ENCODE results near the gene MAN2A1. TPM values are rescaled to one million over a fixed set of nuclear protein-coding genes. Genes with fewer than 3 reads are reported as not detected.

MAN2A1 gene
- total and polyA plus RNA-seq, 5 donors = 2.9 to 10.1 (median 9.5) TPM

DNA sequence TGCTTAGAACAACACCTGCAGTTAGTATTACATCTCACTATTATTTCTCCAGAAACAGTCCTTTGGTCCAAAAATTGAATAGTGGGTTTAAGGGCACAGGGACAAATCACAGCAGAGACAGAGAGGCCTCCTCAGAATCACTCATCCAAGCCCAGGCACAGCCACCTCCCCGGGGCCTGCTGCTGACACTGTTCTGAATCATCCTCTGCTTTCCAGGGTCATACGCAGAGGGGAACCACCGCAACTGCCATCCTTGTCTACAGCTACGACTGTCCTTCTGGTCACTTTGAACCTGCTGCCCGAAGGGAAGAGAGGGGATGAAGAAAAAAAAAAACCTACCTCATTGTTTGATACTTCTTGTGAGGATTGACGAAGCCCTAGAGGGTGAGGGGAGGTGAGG, 35.3 kb upstream of the MAN2A1 start:
- DNase-seq (no peak), ATAC-seq (no peak)
- Histone ChIP-seq H3K4me3 (ENCODE audit: low read length) (no peak overlapping the region), H3K9me3 (ENCODE audit: control insufficient read depth, low read length) (no peaks in the 10 kb centered on the region), H3K4me1 (ENCODE audit: control insufficient read depth, insufficient read depth, low read length) (no peaks in the 10 kb centered on the region), H3K27ac (ENCODE audit: low read length) (no peak overlapping the region), H3K27me3 (ENCODE audit: control insufficient read depth, insufficient read depth) (no peaks in the 10 kb centered on the region)
- 91% methylated on average over 6 of the region's 6 CpGs for WGBS
- intact Hi-C loops (cut with DNase I) = no loop called here

DNA sequence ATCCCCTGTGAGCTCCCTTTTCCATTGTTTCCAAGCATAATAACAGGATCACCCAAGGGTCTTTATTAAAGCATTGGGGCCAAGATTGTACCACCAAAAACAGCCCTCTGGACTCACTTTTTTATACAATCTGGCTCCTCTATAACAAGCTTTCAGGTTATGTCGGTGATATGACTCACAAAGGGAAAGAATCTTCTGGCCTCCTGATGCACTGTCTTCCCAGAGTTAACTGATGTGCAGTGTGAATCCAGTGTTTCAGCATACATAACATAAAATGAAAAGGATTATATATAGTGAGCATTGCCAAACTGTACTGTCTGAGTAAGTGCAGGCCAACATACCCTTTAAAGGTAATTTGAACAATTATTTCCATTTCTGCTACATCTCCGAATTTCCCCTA, 33.9 kb upstream of the MAN2A1 start:
- Histone ChIP-seq H3K27me3 (ENCODE audit: control insufficient read depth, insufficient read depth) (no peaks in the 10 kb centered on the region), H3K4me1 (ENCODE audit: control insufficient read depth, insufficient read depth, low read length) (no peaks in the 10 kb centered on the region), H3K27ac (ENCODE audit: low read length) (no peak overlapping the region), H3K9me3 (ENCODE audit: control insufficient read depth, low read length) (no peaks in the 10 kb centered on the region), H3K4me3 (ENCODE audit: low read length) (no peak overlapping the region)
- no peak for ATAC-seq
- DNase-seq = no peak
- 89% methylated on average over 2 of the region's 2 CpGs for WGBS
- intact Hi-C loops (cut with DNase I) = no loop called here

DNA sequence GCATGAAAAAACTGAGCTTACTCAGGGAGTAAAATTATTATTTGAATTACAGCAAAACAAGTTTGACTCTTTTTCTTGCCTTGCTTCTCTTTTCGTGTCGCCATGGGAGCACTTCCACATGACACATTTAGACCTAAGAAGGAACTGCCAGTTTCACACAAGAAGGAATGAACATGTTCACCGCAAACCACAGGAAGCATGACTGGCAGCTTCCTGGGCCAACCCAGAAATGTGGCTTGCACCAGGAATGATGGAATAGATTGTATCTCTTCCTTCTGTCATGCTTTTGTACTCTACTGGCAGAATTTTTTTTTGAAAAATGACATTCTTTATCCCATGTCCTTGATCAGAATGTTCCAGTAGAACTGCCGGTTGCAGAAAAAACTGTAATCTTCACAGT, 32.9 kb upstream of the MAN2A1 start:
- H3K4me1 ChIP-seq (ENCODE audit: control insufficient read depth, insufficient read depth, low read length) = no peaks in the 10 kb centered on the region
- H3K27ac ChIP-seq (ENCODE audit: low read length) = no peak overlapping the region
- peak; percentile 26 to 69 (median 43) for DNase-seq
- 69% methylated on average over 4 of the region's 4 CpGs for WGBS
- ATAC-seq = peak; percentile 54 to 73
- H3K9me3 ChIP-seq (ENCODE audit: control insufficient read depth, low read length) = no peaks in the 10 kb centered on the region
- intact Hi-C loops (cut with DNase I) = no loop called here
- no peaks in the 10 kb centered on the region for H3K27me3 ChIP-seq (ENCODE audit: control insufficient read depth, insufficient read depth)
- no peak overlapping the region for H3K4me3 ChIP-seq (ENCODE audit: low read length)

DNA sequence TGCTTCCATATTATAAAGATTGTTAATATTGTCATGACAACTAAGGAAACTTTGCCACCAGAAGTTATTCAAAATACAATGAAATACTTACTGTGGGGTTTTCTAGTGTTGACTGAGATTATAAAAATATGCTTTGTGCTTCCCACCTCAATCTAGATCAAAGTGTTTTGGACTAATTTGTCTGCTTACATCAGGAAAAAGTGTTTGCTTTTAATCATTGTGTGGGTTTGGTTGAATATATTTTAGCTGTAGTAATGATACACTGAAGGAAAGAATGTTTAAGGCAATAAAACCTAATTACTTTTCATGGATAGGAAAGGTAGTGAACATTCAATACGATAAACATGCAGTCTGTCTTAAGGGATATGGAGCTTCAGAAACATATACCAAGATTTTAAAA, 29.8 kb upstream of the MAN2A1 start:
- no peaks in the 10 kb centered on the region for H3K9me3 ChIP-seq (ENCODE audit: control insufficient read depth, low read length)
- no peak for DNase-seq
- no peaks in the 10 kb centered on the region for H3K4me1 ChIP-seq (ENCODE audit: control insufficient read depth, insufficient read depth, low read length)
- H3K4me3 ChIP-seq (ENCODE audit: low read length) = no peak overlapping the region
- intact Hi-C loops (cut with DNase I) = no loop called here
- no peak for ATAC-seq
- H3K27me3 ChIP-seq (ENCODE audit: control insufficient read depth, insufficient read depth) = no peaks in the 10 kb centered on the region
- WGBS = 93% methylated on average over 1 of the region's 1 CpG
- no peak overlapping the region for H3K27ac ChIP-seq (ENCODE audit: low read length)

DNA sequence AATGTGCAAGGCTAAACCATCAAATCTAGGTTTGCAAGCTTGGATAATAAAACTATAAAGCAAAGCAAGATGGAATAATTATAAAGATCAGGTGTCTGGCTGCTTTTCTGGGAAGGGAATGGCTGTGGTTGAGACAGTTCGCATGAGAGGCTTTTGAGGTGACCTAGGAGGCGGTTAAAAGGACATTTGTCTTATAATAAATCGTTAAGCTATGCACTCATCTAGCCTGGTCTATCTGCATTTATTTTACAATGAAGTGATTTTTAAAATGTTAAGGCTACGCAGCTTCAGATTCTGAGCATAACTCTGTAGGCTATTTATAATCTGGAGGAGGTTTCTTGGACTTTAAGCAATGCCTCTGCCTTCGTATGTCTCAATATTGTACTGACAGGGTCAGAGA, 29.4 kb upstream of the MAN2A1 start:
- Histone ChIP-seq H3K4me3 (ENCODE audit: low read length) (no peak overlapping the region), H3K27ac (ENCODE audit: low read length) (no peak overlapping the region), H3K4me1 (ENCODE audit: control insufficient read depth, insufficient read depth, low read length) (no peaks in the 10 kb centered on the region), H3K9me3 (ENCODE audit: control insufficient read depth, low read length) (no peaks in the 10 kb centered on the region), H3K27me3 (ENCODE audit: control insufficient read depth, insufficient read depth) (no peaks in the 10 kb centered on the region)
- ATAC-seq (no peak), DNase-seq (no peak)
- intact Hi-C loops (cut with DNase I) = no loop called here
- 83% methylated on average over 5 of the region's 5 CpGs for WGBS

DNA sequence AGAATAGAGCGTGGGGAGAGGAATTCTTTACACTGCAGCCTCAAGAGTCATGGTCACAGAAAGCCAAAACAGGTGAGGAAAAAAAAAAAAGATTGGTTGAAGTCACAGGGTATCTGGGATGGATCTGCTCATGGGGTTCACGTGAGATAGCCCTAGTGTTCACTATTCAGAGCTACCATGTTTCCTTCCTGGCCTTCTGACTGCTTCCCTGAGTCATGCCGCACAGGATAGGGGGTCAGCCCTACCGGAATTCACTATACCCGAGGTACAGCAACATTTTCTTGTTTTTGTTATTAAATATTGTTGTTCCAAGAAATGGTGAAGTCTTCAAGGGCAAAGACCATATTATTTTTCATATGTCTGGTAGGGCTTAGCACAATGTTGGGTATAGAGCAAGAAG, 21.5 kb upstream of the MAN2A1 start:
- no peaks in the 10 kb centered on the region for H3K27me3 ChIP-seq (ENCODE audit: control insufficient read depth, insufficient read depth)
- no peak for DNase-seq
- ATAC-seq = no peak
- WGBS = 87% methylated on average over 5 of the region's 5 CpGs
- H3K4me3 ChIP-seq (ENCODE audit: low read length) = no peak overlapping the region
- no peak overlapping the region for H3K27ac ChIP-seq (ENCODE audit: low read length)
- H3K4me1 ChIP-seq (ENCODE audit: control insufficient read depth, insufficient read depth, low read length) = no peaks in the 10 kb centered on the region
- intact Hi-C loops (cut with DNase I) = no loop called here
- H3K9me3 ChIP-seq (ENCODE audit: control insufficient read depth, low read length) = no peaks in the 10 kb centered on the region

DNA sequence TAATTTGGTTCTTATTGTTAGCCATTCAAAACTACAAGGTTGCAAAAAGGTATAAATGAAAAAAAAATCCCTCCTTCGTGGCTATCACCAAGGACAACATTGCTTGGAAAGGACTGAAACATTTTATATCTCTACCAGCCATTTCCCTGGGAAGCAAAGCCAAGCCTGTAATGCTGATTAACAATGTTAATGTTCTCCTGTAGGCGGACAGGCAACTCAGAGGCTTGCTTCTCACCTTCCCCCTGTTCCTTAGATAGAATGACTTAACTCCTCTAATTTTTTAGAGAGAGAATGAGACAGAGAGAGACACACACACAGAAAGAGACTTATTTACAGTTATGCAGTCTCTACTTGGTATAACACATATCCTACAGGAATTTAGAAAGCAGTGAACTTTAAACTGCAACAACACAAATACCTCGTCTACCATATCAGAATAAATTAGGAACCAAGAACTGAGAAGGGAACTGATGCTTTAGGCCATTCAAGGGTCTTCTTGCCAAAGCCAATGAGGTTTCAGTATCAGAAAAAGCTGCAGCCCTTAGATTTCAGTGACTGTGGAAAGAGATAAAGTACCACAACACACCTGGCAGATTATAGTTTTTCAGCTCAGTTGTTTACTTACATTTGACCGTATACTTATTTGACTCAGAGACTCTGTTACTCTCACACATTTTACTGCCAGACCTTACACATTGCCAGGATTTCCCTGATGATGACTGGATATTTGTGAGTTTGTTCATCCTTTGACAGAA, 20.9 kb upstream of the MAN2A1 start:
- Histone ChIP-seq H3K4me1 (ENCODE audit: control insufficient read depth, insufficient read depth, low read length) (no peaks in the 10 kb centered on the region), H3K9me3 (ENCODE audit: control insufficient read depth, low read length) (no peaks in the 10 kb centered on the region), H3K27me3 (ENCODE audit: control insufficient read depth, insufficient read depth) (no peaks in the 10 kb centered on the region), H3K27ac (ENCODE audit: low read length) (no peak overlapping the region), H3K4me3 (ENCODE audit: low read length) (no peak overlapping the region)
- intact Hi-C loops (cut with DNase I) = no loop called here
- ATAC-seq = no peak
- no peak for DNase-seq
- WGBS = 73% methylated on average over 4 of the region's 4 CpGs

DNA sequence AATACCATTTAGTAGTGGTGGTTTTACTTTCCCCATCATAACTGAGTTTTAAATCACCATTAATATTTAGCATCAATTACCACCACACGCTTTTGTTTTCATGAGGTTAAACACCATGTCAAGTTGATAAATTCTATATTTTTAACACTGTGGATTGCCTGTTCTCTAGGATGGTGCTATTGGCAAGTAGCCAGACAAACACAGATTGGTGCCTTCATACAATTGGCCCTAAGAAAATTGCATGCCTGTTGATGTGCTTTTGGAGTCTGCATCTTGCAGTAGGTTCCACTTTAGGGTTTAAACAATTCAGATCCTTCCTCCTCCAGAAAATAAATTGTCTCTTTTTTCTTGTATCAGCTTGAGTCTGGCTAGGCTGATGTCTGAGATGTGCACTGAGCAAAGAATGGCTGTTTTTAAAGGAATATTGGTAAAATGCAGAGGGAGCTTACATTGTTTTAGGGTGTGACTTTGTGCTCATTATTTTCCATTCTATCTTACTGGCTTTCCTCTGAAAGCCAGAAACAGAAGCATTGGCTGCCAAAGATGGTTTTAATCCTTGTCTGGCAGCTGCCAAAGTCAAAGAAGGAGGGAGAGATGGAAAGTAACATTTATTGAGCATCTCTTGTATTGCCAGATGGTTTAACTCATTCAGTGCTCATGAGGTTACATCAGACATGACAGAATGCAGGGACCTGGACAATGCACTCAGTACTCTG, 19.6 kb upstream of the MAN2A1 start:
- no peak overlapping the region for H3K4me3 ChIP-seq (ENCODE audit: low read length)
- no peak for DNase-seq
- H3K4me1 ChIP-seq (ENCODE audit: control insufficient read depth, insufficient read depth, low read length) = no peaks in the 10 kb centered on the region
- no peak for ATAC-seq
- no peaks in the 10 kb centered on the region for H3K9me3 ChIP-seq (ENCODE audit: control insufficient read depth, low read length)
- 82% methylated on average over 1 of the region's 1 CpG for WGBS
- intact Hi-C loops (cut with DNase I) = no loop called here
- no peaks in the 10 kb centered on the region for H3K27me3 ChIP-seq (ENCODE audit: control insufficient read depth, insufficient read depth)
- H3K27ac ChIP-seq (ENCODE audit: low read length) = no peak overlapping the region

DNA sequence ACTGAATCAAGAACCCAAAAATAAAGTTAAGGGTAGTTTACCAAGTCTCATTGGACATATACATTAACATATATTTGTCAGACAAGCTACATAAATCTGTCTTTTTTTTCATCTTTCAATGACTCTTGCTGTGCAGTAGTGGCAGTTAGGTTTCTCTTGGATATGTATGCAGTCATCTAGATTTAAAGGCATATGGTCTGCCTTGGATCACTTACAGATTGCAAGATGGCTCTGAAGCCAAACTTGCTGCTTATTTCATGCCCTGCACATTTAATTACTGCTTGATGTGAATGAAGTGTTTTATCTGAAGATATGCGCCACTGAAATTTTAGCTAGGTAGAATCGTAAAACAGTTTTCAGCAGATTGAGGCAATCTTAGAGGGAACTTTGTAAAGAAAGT, 18.6 kb upstream of the MAN2A1 start:
- 91% methylated on average over 2 of the region's 2 CpGs for WGBS
- intact Hi-C loops (cut with DNase I) = no loop called here
- DNase-seq = no peak

DNA sequence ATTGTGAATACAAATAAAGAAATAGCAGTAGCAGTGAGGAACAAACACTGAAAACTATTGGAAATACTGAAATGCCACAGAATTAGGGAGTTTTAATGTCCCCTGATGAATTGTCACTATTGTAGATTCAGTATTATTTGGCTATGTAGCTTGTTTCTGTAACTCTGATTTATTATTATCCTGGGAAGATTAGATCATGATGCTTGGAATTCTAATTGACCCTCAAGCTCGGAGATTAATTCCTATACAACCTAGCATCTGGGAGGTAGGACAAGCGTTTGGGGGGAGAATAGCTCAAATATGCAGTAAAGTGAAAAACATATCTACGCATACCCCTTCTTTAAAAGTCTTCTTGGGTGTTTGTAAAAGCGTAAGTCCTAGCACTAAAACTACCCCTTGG, 15.1 kb upstream of the MAN2A1 start:
- no peak for ATAC-seq
- Histone ChIP-seq H3K9me3 (ENCODE audit: control insufficient read depth, low read length) (no peaks in the 10 kb centered on the region), H3K4me1 (ENCODE audit: control insufficient read depth, insufficient read depth, low read length) (no peaks in the 10 kb centered on the region), H3K4me3 (ENCODE audit: low read length) (no peak overlapping the region), H3K27ac (ENCODE audit: low read length) (no peak overlapping the region), H3K27me3 (ENCODE audit: control insufficient read depth, insufficient read depth) (no peaks in the 10 kb centered on the region)
- whole genome bisulfite sequencing = 93% methylated on average over 4 of the region's 4 CpGs
- intact Hi-C loops (cut with DNase I) = no loop called here
- DNase-seq = no peak

More for the DNA sequence above, 18.6 kb upstream of the MAN2A1 start:
- H3K27ac ChIP-seq (ENCODE audit: low read length) = no peak overlapping the region
- no peaks in the 10 kb centered on the region for H3K9me3 ChIP-seq (ENCODE audit: control insufficient read depth, low read length)
- H3K4me1 ChIP-seq (ENCODE audit: control insufficient read depth, insufficient read depth, low read length) = no peaks in the 10 kb centered on the region
- ATAC-seq = no peak
- H3K27me3 ChIP-seq (ENCODE audit: control insufficient read depth, insufficient read depth) = no peaks in the 10 kb centered on the region
- H3K4me3 ChIP-seq (ENCODE audit: low read length) = no peak overlapping the region

DNA sequence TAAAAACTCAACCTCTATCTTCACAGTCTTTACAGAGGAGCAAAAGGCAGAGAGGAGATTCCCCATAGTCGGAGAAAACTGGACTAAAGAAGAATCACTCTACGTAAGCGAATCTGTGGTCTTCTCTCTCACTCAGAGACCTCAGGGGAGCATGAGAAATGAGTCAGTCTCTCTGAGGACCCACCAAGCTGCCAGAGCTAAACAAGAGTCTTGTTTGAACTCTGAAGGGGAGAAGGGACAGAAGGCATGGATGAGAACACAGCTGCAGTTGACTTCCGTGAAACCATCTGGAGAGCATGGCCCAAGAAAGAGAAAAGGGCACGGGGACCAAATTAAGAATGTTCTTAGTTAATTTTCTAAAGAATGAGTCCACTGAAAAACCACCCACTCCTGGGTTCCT, 12.8 kb upstream of the MAN2A1 start:
- no peaks in the 10 kb centered on the region for H3K9me3 ChIP-seq (ENCODE audit: control insufficient read depth, low read length)
- H3K4me1 ChIP-seq (ENCODE audit: control insufficient read depth, insufficient read depth, low read length) = no peaks in the 10 kb centered on the region
- ATAC-seq (no peak), DNase-seq (no peak)
- no peaks in the 10 kb centered on the region for H3K27me3 ChIP-seq (ENCODE audit: control insufficient read depth, insufficient read depth)
- no peak overlapping the region for H3K4me3 ChIP-seq (ENCODE audit: low read length)
- 91% methylated on average over 5 of the region's 5 CpGs for WGBS
- intact Hi-C loops (cut with DNase I) = no loop called here
- H3K27ac ChIP-seq (ENCODE audit: low read length) = no peak overlapping the region
